HL-60 (cell line): ENCODE measurements around the gene CEACAM21.

ENCODE experiments used
- DNase-seq, 2 experiments: peaks; one replicate each; pipeline ENCODE4 v3.0.0-alpha.2; 2010 to 2020; ENCODE audit warnings: low read depth in 1 of 2, low spot score in 1 of 2
- H3K27ac ChIP-seq: fragments of 250-450 bp; sonication (Bioruptor Pico); replicated peaks from 2 replicates; pipeline ENCODE4 v1.5.1; 2020; ENCODE audit warnings: mild to moderate bottlenecking, moderate library complexity
- H3K27me3 ChIP-seq: fragments of 250-450 bp; sonication (Bioruptor Pico); 2 replicates; pipeline ENCODE4 v1.5.1; 2021; ENCODE audit warnings: mild to moderate bottlenecking, moderate library complexity; ENCODE audit not compliant: insufficient read depth, poor library complexity, severe bottlenecking
- H3K4me3 ChIP-seq: replicated peaks from 2 replicates; pipeline ENCODE4 v1.5.1; 2011; ENCODE audit warnings: mild to moderate bottlenecking, control low read depth, low read length; ENCODE audit not compliant: insufficient read depth
- GABPA ChIP-seq: IDR thresholded peaks from 2 replicates; pipeline ENCODE4 v1.6.1; 2012; ENCODE audit warnings: low read depth
- POLR2AphosphoS5 ChIP-seq: IDR thresholded peaks from 2 replicates; pipeline ENCODE4 v1.6.1; 2012; ENCODE audit warnings: low read depth
- SPI1 ChIP-seq: IDR thresholded peaks from 2 replicates; pipeline ENCODE4 v1.6.1; 2012; ENCODE audit warnings: low read depth, mild to moderate bottlenecking, borderline replicate concordance
- TF ChIP-seq, protein P1 (sequence below): IDR thresholded peaks from one replicate; pipeline ENCODE4 v1.5.1; 2011; ENCODE audit warnings: low read length, control low read depth, inconsistent platforms; ENCODE audit not compliant: insufficient read depth
- TF ChIP-seq, protein P2 (sequence below): IDR thresholded peaks from 2 replicates; pipeline ENCODE4 v1.6.1; 2012; ENCODE audit warnings: low read depth; ENCODE audit not compliant: insufficient replicate concordance

The CEACAM21 gene

DNA sequence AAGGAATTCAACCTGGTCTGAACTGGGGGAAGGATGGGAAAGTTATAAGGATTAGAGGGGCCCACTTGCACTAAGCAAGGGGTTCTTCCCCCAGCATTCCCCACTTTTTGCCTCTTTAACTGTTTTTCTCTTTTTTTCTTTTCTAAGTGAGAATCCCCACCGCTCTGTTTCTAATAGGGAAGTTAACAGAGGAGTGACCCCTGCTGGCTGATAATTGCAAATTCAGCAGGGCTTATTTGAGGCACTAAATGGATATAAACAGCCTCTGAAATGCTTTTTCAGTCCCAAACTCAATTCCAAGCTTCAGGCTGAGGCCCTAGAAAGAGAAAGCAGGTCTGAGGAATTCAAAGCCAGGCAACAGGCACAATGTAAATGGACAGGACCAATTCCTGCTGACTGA is 38.2 kb upstream of the CEACAM21 start:
- no peaks in the 10 kb centered on the region for H3K27me3 ChIP-seq
- no peak overlapping the region for H3K27ac ChIP-seq
- TF ChIP-seq, protein P1, sequence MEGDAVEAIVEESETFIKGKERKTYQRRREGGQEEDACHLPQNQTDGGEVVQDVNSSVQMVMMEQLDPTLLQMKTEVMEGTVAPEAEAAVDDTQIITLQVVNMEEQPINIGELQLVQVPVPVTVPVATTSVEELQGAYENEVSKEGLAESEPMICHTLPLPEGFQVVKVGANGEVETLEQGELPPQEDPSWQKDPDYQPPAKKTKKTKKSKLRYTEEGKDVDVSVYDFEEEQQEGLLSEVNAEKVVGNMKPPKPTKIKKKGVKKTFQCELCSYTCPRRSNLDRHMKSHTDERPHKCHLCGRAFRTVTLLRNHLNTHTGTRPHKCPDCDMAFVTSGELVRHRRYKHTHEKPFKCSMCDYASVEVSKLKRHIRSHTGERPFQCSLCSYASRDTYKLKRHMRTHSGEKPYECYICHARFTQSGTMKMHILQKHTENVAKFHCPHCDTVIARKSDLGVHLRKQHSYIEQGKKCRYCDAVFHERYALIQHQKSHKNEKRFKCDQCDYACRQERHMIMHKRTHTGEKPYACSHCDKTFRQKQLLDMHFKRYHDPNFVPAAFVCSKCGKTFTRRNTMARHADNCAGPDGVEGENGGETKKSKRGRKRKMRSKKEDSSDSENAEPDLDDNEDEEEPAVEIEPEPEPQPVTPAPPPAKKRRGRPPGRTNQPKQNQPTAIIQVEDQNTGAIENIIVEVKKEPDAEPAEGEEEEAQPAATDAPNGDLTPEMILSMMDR = peak; percentile 55
- TF ChIP-seq SPI1 (no peak), POLR2AphosphoS5 (no peak)
- DNase-seq = peak in 1 of 2 experiments; percentile 58
- no peak overlapping the region for H3K4me3 ChIP-seq

DNA sequence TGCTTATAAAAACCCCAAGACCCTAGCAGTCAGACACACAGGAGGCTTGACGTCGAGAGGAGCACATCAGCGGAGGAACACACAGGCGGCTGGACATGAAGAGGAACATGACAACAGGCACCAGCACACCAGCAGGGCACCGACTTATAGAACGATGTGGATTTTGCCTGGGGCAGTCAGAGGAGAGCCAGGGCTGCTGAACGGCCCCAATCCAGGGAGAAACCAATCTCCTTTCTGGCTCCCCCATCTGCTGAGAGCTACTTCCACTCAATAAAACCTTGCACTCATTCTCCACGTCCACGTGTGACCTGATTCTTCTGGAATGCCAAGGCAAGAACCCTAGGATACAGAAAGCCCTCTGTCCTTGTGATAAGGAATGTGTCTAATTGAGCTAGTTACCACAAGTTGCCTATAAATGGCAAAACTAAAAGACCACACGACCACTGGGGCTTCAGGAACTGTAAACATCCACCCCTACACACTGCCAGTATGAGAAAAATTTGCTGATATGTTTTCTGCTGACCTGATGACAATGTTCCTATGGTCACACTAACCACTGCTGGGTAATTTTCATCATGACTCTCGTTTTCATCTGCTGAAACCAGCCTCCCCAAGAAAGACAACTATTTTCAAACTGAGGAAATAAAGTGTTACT is 35.8 kb upstream of the CEACAM21 start:
- no peaks in the 10 kb centered on the region for H3K27me3 ChIP-seq
- no peak overlapping the region for H3K4me3 ChIP-seq
- H3K27ac ChIP-seq = no peak overlapping the region
- DNase-seq = no peak
- TF ChIP-seq, protein P2, sequence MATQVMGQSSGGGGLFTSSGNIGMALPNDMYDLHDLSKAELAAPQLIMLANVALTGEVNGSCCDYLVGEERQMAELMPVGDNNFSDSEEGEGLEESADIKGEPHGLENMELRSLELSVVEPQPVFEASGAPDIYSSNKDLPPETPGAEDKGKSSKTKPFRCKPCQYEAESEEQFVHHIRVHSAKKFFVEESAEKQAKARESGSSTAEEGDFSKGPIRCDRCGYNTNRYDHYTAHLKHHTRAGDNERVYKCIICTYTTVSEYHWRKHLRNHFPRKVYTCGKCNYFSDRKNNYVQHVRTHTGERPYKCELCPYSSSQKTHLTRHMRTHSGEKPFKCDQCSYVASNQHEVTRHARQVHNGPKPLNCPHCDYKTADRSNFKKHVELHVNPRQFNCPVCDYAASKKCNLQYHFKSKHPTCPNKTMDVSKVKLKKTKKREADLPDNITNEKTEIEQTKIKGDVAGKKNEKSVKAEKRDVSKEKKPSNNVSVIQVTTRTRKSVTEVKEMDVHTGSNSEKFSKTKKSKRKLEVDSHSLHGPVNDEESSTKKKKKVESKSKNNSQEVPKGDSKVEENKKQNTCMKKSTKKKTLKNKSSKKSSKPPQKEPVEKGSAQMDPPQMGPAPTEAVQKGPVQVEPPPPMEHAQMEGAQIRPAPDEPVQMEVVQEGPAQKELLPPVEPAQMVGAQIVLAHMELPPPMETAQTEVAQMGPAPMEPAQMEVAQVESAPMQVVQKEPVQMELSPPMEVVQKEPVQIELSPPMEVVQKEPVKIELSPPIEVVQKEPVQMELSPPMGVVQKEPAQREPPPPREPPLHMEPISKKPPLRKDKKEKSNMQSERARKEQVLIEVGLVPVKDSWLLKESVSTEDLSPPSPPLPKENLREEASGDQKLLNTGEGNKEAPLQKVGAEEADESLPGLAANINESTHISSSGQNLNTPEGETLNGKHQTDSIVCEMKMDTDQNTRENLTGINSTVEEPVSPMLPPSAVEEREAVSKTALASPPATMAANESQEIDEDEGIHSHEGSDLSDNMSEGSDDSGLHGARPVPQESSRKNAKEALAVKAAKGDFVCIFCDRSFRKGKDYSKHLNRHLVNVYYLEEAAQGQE = no peak
- TF ChIP-seq, protein P1 = no peak
- TF ChIP-seq SPI1 (no peak), GABPA (no peak), POLR2AphosphoS5 (no peak)

DNA sequence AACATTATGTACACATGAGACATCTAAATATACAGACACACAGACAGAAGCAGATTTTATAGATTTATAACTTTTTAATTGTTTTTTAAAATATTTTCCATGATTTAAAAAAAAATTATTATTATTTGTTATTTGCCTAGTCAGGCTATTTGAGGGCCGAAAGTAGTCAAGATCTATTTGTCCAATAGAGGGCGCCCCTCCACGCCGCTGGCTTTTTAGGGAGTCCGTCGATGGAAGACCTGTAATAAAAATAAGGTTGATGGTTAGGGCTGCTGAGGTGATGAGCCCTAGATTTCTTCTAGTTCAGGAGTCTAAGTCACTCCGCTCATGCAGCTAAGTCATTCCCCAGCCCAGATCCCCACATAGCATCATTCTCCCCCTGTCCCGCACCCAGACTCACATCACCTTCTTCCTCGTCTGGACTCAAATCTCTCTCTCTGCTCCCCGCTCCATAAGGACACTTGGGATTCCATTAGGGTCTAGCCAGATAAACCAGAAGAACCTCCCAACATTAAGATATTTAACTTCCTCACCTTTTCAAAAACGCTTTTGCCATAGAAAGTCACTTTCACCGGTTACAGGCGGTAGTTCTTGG is 33.9 kb upstream of the CEACAM21 start:
- DNase-seq = peak in 1 of 2 experiments; percentile 76
- TF ChIP-seq, protein P1 = peak; percentile 47
- TF ChIP-seq SPI1 = no peak
- no peaks in the 10 kb centered on the region for H3K27me3 ChIP-seq
- no peak overlapping the region for H3K4me3 ChIP-seq
- no peak overlapping the region for H3K27ac ChIP-seq

DNA sequence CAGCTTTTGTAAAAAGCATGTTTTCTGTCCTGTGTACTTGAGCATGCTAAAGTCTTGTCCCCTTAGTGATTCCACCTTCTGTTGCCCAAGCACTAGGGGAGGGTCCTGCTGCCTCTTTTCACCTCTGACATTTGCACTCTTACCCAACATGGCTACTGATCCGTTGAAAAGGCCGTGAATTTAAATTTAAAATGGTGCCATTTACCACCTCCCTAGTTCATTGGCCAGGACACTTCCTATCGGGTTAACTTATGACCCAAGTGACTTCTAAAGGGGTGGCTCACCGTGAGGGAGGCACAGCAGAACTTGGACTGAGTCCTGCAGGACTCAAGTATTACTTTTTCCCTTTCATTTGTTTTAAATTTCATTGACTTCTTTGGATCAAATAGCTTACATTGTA is 33.3 kb upstream of the CEACAM21 start:
- DNase-seq = no peak
- H3K27me3 ChIP-seq = no peaks in the 10 kb centered on the region
- no peak for TF ChIP-seq GABPA
- TF ChIP-seq, protein P1 = no peak
- no peak for TF ChIP-seq POLR2AphosphoS5
- no peak for TF ChIP-seq SPI1
- TF ChIP-seq, protein P2 = no peak
- H3K4me3 ChIP-seq = no peak overlapping the region
- no peak overlapping the region for H3K27ac ChIP-seq
